GM21737 (cell line): ENCODE data around the gene PNLIPRP3.

Experiments
- ATAC-seq: cut with Tn5 transposase; IDR thresholded peaks from one replicate; pipeline ENCODE4 v1.9.1; 2021; ENCODE audit warnings: mild to moderate bottlenecking, moderate library complexity; ENCODE audit not compliant: unreplicated experiment

The PNLIPRP3 gene

DNA sequence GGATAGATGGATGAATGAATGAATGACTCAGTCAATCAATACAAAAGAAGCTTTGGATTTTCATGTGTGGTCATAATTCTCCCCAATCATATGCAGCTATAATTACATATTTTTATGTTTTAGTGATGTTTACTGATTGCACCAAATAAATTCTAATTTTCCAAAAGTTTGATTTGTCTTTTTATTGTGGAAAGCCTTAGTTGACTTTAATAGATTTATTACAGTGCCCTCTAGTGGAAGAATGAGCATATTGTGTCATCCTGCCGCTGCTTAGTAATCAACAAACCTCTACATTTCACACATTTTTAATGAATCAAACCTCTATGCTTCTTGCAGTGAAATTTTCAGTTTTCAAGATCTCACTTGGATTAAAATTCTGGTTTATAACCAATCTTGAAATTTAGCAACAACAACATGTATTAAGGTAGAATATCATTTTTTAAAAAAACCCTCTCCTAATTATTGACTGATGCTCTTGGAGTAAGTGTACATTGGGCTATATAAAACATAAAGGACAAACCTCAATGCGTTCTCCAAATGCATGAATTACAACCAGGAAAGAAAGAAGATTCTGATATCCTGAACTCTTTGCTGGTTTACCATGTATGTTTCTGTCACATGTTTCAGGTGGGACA, 62.5 kb downstream of the PNLIPRP3 start:
- no peak for ATAC-seq

DNA sequence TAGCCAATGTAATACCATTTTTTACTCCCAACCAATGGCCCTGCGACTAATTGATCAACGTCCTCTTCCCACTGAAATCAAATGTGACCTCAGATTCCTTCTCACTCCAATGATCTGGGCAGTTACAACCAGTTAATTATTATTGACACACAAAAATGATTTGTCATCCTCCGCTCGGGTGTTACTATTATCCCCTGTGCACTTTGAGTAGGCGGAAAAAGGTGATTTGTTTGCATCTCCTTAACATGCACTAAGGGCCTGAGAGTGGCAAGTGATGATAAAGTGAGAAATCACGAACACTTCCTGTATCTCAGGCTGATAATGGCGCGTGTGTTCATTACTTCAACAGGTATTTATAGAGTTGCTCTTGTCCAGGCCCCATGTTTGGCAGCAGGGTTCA, 77.1 kb downstream of the PNLIPRP3 start:
- no peak for ATAC-seq

DNA sequence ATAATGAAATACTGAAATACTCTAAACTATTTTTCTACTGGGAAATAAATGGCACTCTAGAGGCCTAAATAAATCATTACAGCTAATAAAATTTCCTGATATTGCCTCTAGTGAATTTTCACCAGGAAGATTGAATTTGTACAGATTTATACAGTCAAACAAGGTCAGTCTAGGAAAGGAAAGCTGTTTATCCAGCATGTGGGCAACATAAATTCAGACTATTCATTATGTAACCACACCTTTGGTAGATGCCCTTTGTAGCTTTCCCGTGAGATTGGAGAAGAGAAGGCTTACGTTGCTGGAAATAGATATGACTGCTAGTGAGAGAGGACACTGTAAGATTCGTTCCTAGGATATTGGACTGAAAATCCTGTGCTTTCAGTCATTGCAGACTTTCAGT, 82.9 kb downstream of the PNLIPRP3 start:
- ATAC-seq = no peak

DNA sequence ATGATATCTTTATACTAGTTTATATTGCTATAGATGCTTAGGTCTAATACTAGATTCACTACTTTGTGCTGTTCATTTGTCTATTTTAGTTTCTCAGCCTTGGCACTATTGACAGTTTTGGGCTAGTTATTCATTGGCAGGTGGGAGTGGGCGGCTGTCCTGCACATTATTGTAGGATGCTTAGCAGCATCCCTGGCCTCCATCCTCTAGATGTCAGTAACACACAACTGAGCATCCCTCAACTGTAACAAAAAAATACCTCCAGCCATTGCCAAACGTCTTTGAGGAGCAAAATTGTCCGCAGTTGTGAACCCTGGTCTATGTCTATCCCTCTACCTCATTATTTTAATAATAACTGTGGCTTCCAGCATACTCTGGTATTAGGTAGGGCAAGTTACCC, 83.7 kb downstream of the PNLIPRP3 start:
- no peak for ATAC-seq

DNA sequence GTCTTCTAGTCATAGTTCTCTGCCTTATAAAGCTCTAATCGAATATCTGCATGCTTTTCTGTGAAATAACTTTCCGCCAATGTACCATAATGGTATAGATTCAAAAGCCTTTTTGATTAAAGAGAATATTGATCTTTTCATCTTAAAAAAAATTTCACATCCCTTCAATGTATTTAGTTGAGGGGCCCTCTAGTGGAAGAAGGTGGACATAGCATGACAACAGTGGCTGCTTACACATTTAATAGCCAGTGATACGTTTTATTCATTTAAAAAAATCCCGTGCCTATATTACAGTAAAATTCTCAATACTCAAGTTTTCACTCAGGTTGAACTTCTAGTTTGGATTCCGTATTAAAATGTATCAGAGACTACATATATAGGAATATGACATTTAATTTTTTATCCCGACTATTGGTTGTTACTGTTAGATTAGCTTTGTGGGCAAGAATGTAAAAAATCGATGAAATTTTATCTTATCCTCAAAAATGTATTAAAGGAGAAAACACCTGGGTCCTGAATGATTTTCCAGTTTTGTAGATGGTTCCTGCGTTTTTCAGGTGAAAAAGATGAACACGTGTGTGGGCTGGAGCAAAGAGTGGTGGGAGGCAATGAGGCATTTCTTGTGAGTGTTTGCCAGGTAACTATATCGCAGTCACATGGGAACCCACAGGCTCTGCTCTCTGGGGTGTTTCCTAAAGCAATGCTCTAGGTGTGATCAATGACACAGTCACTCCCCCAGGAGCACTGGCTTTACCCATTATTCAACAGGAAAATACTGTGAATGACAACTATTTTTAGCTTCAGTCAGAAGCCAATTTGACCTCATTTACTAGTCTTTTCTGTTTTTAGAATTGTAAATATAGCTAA, 94.0 kb downstream of the PNLIPRP3 start:
- peak; percentile 75 for ATAC-seq

DNA sequence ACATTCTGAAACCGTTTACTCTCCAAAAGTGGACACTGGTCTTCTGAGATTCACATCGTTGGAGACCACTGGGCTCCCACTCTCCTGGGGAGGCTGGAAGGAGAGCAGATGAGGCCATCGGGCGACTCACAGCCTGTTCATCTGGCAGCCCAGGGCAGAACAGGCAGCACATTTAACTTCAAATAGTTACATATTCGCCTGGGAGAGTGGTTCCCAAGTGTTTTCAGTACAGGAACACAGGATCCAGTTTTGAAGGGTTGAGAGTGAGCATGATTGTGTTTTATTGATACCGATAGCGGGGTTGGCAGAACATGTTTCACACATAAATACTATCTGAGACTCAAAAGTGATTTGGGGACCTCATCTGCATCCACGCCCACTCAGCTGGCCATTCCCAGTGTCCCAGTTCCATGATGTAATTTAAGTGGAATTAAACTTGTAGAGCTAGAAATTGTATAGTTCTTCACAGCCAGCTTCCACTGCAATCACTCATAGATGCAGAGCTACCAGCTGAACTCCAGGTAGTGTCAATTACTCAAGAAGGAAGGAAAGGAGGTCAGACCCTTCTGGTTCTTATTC, 95.2 kb downstream of the PNLIPRP3 start:
- ATAC-seq = no peak

DNA sequence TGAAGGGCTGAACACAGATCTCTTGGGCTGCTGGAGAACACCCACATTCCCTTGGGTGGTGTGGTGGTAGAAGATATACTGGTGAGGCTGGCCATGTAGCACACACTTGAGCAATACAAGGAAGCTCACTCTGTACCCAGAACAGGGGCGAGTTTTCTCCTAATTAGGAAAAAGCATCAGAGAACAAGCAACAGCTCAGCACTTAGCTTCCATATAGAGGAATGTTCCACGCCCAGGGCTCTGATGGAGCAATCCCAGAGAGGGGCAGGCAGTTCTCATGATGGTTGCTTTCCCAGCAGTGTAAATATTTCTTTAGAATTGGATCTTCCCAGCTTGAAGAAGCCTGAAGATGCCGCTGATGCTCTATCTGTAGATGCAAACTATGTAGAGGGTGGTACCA, 97.1 kb downstream of the PNLIPRP3 start:
- ATAC-seq = no peak

DNA sequence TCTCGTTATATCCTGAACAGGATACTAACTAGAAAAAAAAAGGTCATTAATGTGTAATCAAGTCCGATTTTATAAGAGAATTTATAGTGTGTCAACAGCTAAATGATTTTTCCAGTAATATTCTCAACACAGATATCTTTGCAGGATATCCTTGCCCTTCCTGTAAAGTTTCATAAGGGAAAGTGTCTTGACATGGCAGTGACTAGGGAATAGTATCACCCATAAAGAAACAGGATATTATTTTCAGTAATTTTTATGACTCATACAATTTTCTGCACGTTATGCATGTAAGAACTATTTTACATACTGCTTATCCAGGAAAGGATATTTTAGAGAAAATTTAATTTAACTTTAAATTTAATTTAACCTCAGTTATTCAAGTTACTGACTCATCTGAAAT, 98.6 kb downstream of the PNLIPRP3 start:
- ATAC-seq = no peak
